IgD-negative memory B cell (primary cell): ENCODE results near the gene ANO6. TPM values are rescaled to one million over a fixed set of nuclear protein-coding genes. Genes with fewer than 3 reads are reported as not detected.
"Not testable (repeated sequence)": the region's sequence is repeated elsewhere in the genome, so short reads cannot be mapped to it uniquely, and the experiment has no call there.

Experiments used
- H3K27ac Mint-ChIP-seq, 3 donors: one replicate each; pipeline ENCODE4 v1.8.0; 2020 to 2022; ENCODE audit warnings: mild to moderate bottlenecking in 3 of 3, mixed read lengths in 3 of 3, moderate library complexity in 1 of 3
- H3K27me3 Mint-ChIP-seq: one replicate; pipeline ENCODE4 v1.8.0; 2021; ENCODE audit warnings: mixed read lengths
- H3K36me3 Mint-ChIP-seq: one replicate; pipeline ENCODE4 v1.8.0; 2020; ENCODE audit warnings: mild to moderate bottlenecking, mixed read lengths
- H3K4me1 Mint-ChIP-seq, 3 donors: one replicate each; pipeline ENCODE4 v1.8.0; 2020 to 2022; ENCODE audit warnings: mixed read lengths in 3 of 3, mild to moderate bottlenecking in 1 of 3
- H3K4me3 Mint-ChIP-seq, 4 donors: one replicate each; pipeline ENCODE4 v1.8.0; 2020 to 2022; ENCODE audit warnings: mild to moderate bottlenecking in 4 of 4, mixed read lengths in 4 of 4, moderate library complexity in 3 of 4
- H3K9me3 Mint-ChIP-seq, 3 donors: one replicate each; pipeline ENCODE4 v1.8.0; 2020 to 2021; ENCODE audit warnings: mixed read lengths in 3 of 3, mild to moderate bottlenecking in 1 of 3
- polyA plus RNA-seq: library from polyadenylated mRNA; unstranded; fragments of 300-500 nt; fragmentation: Illumina TruSeq; gene quantifications from one replicate; pipeline ENCODE4 v1.2.3, GENCODE V29; 2021

ANO6 gene
- polyA plus RNA-seq, 1 donor from 2014 or later, result 18.0 TPM

DNA sequence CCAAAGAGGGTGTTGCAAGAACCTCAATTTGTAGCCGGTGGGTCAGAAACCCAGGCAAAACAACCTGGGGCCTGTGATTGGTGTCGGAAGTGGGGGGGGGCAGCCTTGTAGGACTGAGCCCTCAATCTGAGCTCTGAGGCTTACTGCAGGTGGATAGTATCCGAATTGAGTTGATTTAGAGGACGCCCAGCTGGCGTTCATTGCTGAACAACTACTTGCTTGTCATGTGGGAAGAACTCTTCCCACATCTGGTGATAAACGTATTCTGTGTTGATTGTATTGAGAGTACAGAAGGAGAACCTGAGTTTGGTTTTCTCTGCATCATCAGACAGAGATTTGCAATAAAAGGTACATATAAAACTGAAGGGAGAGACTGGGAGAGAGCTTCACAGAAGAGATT is 5.1 kb downstream of the ANO6 start:
- Mint-ChIP-seq H3K27me3 (no peaks in the 10 kb centered on the region), H3K36me3 (no peaks in the 10 kb centered on the region), H3K4me3 (no peak overlapping the region), H3K4me1 (peaks cover 16 to 28% (median 26%) of the 10 kb centered on the region in 3 donors), H3K27ac (no peak overlapping the region), H3K9me3 (no peaks in the 10 kb centered on the region)

DNA sequence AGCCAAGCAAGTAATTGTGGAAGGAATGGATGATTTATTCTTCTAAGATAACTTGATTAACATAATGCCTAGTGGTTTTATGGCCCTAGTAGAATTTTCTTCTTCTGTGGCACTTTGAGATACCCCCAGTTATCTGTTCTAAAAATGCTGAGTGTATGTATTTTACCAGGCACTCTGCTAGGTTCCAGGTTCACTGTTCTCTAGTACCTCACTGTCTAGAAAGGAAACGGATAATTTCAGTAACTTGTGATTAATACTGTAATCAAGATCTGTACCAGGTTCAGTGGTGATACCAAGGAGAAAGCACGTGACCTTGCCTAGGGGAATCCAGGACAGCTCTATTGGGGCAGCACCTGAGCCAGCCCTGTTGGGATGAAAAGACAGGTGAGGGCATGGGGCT is 8.0 kb downstream of the ANO6 start:
- Mint-ChIP-seq H3K27ac (no peak overlapping the region), H3K9me3 (no peaks in the 10 kb centered on the region), H3K27me3 (no peaks in the 10 kb centered on the region), H3K4me1 (peaks cover 13 to 19% (median 15%) of the 10 kb centered on the region in 3 donors), H3K4me3 (no peak overlapping the region), H3K36me3 (no peaks in the 10 kb centered on the region)

DNA sequence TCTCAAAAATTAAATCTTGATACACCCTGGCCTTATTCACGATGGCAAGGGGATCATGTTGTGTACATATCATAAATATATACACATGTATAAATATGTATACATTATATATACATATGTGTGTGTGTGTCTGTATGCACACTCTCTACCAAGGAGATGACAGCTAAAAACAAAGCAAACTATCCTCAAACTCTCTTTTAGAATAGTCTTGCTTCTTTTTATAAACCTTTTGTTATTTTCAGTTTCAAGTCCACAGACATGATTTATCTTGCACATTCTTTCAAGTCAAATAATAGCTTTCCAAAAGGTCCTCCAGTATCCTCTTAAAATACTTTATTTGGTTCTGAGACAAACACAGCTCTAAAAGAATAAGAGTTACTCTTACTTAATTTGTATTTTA is 8.4 kb downstream of the ANO6 start:
- Mint-ChIP-seq H3K36me3 (no peaks in the 10 kb centered on the region), H3K27me3 (no peaks in the 10 kb centered on the region), H3K4me1 (peaks cover 13 to 19% (median 15%) of the 10 kb centered on the region in 3 donors), H3K4me3 (no peak overlapping the region), H3K27ac (no peak overlapping the region), H3K9me3 (no peaks in the 10 kb centered on the region)

DNA sequence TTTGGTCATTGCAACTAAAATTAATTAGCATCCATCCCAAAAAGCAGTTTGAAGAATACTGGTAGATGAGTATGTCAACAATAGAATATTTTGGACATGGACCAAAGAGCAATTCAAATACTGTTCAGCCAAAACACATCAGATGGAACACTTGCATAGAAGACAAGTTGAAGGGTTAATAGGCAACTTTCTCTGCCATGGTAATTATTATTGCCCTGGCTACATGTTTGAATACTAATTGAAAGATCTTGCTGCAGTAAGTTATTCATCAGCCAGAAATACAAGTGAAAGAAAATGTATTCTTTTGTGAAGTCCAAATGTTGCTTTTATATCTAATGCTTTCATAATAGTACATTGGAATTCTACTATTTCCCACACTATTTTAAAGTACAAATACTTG is 10.1 kb downstream of the ANO6 start:
- peaks cover 11 to 16% (median 14%) of the 10 kb centered on the region in 3 donors for H3K4me1 Mint-ChIP-seq

DNA sequence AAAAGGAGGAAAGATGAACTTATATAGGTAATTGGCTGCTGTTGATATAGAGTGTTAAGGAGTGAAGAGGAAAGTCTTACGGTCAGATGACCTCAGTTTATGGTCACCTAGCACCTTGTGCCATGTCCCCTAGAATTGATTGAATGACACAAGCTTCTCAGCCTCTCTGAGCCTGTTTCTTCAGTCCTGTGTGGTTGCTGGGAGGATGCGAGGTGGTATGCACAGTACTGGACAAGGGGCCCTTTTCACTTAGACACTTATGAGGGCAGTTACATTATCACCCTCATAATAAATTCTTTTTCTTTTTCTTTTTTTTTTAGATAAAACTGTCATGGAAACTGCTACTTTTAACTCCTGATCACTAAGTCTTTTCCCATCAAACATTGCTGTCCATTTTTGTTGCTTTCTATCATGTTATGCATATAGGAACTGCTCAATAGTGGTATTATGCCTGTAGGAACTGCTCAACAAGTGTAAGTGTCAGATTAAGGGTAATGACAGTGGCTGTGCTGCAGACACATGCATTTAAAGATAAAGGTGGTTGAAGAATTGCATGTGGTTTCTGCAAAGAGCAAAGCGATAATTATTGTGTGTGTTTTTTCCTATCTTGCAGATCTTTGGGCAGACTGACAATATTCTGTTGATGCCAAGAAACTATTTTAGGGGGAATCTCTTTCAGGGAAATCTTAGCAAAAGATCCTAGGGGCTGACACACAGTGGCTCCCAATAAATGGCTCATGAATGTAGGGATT is 11.6 kb downstream of the ANO6 start:
- Mint-ChIP-seq H3K4me3 (no peak overlapping the region), H3K9me3 (no peaks in the 10 kb centered on the region), H3K36me3 (no peaks in the 10 kb centered on the region), H3K27me3 (no peaks in the 10 kb centered on the region), H3K27ac (no peak overlapping the region), H3K4me1 (peaks cover 14 to 16% (median 15%) of the 10 kb centered on the region in 3 donors)

More for the DNA sequence above, 10.1 kb downstream of the ANO6 start:
- no peak overlapping the region for H3K27ac Mint-ChIP-seq
- H3K4me3 Mint-ChIP-seq, result no peak overlapping the region
- H3K36me3 Mint-ChIP-seq, result no peaks in the 10 kb centered on the region
- no peaks in the 10 kb centered on the region for H3K9me3 Mint-ChIP-seq
- no peaks in the 10 kb centered on the region for H3K27me3 Mint-ChIP-seq

DNA sequence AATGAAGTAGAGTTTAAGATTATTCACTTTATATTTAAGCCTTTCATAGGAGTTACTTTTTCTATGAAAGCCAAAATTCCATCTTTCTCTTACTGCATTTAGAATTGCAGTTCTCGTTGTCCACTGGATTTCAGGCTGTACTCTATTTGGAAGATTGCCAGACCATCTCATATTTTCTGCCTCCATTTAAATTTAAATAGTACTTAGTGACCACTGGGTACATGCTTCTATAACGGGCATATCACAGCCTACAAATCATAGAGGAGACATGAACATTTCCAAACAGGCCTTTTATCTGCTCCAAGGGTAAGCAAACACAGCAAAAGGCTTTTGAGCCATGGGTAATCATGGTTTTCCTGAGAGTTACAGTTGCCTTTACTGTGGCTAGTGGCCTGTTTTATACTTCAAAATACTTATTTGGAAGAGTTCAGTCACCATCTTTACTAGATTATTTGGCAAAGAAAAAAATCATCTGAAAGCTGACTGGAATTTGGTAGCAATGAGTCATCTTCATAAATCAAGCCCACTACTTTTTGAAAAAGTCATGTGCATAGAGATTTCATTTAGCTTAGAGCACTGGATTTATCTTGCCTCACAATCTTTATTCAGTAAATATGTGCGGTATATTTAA is 15.7 kb downstream of the ANO6 start:
- Mint-ChIP-seq H3K27me3 (no peaks in the 10 kb centered on the region), H3K9me3 (no peaks in the 10 kb centered on the region), H3K4me3 (no peak overlapping the region), H3K27ac (no peak overlapping the region), H3K36me3 (no peaks in the 10 kb centered on the region), H3K4me1 (peaks cover 9 to 17% (median 10%) of the 10 kb centered on the region in 3 donors)

DNA sequence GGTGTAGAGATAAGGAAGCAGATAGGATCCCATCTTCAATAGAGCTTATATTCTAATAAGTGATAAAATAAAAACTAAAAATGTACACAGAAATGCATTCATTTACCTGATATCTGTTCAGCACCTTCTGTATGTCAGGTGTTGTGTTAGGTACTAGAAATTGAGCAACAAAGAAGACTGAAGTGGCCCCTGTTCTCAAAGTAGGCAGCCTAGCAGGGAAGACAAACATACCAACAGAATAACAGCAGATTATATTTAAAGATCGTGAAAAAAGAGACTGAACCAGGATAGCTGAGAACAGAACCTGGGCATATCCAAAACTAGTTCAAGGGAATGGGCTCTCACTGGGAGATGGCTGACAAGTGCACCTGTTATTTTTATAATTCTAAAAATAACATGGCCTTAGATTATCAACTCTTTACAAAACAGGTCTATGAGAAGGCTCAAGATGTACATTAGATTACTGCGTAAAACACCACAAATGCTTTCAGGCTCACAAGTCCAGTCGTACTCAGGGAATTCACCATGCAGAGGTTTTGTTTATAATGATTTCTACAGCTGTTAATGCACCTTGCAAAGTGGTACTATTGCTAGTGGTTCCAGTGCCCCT is 16.4 kb downstream of the ANO6 start:
- Mint-ChIP-seq H3K4me1 (peaks cover 8 to 15% (median 15%) of the 10 kb centered on the region in 3 donors), H3K27ac (no peak overlapping the region), H3K36me3 (no peaks in the 10 kb centered on the region), H3K4me3 (no peak overlapping the region), H3K9me3 (no peaks in the 10 kb centered on the region), H3K27me3 (no peaks in the 10 kb centered on the region)

DNA sequence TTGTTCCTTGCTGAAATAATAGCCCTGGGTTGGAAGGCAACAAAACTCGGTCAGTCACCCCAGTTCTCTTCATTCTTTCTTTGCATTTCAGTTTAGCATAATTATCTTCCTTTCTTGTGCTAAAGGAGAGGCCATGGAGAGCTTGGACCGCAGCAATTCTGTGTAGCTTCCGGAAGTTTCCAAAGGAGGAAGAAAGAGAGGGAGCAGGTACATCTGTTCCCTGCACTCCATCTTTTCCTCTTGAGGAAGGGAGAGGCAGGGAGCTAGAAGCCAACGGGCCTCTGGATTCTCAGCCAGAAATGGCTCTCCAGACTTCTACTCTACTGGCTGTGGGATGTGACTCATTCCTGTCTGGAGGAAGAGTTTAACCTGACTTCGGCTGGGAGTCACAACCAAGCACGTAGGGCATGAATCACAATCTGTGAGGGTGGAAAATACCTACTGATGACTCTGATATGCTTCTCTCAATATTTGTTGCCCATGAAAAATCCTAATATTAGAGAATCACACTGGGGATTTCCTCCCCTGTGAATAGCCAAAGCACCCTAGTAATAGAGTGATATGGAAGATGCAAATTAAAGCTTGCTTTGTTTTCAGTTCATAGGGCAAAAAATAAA is 17.0 kb downstream of the ANO6 start:
- Mint-ChIP-seq H3K36me3 (no peaks in the 10 kb centered on the region), H3K9me3 (no peaks in the 10 kb centered on the region), H3K4me3 (no peak overlapping the region), H3K27me3 (no peaks in the 10 kb centered on the region), H3K27ac (no peak overlapping the region), H3K4me1 (peaks cover 7 to 15% (median 14%) of the 10 kb centered on the region in 3 donors)

DNA sequence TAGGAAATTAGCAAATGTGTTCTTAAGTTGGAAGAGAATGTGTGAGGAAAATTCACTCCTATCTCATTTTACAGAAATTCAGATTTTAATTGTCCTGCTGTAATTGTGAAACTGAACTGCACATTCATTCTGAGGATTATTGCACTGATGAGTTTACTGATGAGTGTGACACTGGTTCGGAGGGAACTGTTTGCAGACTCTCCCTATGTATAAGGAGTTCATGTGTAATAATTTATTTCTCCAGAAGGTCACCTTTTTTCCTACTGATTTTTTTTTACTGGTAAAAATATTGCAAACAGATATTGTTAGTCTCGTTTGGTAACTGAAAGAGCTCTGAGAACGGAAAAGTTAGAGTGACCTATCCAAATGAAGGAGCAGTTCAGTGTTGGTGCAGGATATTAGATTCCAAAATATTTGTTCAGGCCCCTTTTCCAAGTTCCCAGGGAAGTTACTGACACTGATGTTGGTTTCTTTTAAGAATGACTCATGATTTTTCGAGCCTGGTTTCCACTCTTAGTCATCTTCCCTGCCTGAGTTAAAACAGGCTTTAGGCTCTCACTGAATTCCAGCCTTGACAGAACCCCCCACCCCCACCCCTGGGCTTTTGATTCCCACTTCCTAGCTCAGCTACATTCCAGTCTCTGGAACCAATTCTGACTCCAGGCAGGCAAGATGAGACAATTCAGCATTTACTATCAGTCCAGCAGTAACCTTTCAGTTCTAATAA is 18.4 kb downstream of the ANO6 start:
- no peak overlapping the region for H3K27ac Mint-ChIP-seq
- H3K4me3 Mint-ChIP-seq, result peak overlapping the region in 1 of 4 donors; percentile 3
- H3K27me3 Mint-ChIP-seq, result no peaks in the 10 kb centered on the region
- H3K4me1 Mint-ChIP-seq, result peaks cover 7 to 15% (median 12%) of the 10 kb centered on the region in 3 donors
- H3K9me3 Mint-ChIP-seq, result no peaks in the 10 kb centered on the region
- peaks cover 1% of the 10 kb centered on the region for H3K36me3 Mint-ChIP-seq

DNA sequence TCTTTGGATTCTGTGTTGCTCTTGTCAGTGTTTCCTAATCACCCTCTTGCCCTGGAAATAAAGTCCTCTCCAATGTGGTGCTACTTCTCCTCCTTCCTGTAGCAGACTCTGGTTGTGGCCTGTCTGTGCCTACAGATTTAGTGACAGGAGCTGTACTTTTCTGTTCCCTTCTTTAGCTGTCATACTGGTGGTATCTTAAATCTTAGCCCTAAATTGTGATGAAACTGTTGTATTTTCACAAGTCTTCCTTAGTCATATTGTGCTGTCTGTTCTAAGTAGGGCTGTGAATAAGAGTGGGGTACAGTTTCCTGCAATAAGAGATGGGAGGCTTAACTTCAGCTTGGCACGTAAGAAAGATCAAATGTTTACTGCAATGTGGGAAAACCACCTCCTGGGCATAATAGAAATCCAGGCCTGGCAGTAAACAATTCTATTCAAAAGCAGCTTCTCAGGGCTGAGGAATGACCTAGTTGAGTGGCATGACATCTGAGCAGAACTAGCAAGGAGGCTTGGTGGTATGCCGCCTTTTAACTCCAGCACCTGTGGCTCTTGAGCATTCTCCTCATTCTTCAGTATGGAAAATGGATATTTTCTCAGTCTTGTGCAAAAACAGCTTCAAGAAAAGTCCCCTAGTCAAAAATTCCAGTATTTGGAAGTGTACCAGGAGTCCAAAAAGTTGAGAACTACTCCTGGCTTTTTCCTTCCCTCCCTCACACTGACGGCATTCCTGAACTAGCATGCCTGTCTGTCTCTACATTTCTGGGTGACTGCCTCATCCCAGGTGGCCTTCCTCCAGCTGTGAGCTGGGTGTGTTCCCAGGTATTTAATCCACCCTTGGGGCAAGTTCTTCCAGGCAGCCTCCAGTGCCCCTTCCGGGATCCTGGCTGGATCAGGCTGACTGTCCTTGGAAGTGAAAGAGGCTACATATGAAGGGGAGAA is 19.5 kb downstream of the ANO6 start:
- Mint-ChIP-seq H3K4me1 (peaks cover 12 to 15% (median 14%) of the 10 kb centered on the region in 3 donors), H3K4me3 (no peak overlapping the region), H3K9me3 (no peaks in the 10 kb centered on the region), H3K27me3 (no peaks in the 10 kb centered on the region), H3K36me3 (peaks cover 1% of the 10 kb centered on the region), H3K27ac (no peak overlapping the region)

DNA sequence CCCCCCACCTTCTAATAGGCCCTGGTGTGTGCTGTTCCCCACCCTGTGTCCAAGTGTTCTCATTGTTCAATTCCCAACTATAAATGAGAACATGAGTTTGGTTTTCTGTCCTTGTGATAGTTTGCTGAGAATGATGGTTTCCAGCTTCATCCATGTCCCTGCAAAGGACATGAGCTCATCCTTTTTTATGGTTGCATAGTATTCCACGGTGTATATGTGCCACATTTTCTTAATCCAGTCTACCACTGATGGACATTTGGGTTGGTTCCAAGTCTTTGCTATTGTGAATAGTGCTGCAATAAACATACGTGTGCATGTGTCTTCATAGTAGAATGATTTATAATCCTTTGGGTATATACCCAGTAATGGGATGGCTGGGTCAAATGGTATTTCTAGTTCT is 20.5 kb downstream of the ANO6 start:
- peaks cover 12 to 15% (median 15%) of the 10 kb centered on the region in 3 donors for H3K4me1 Mint-ChIP-seq
- H3K27me3 Mint-ChIP-seq, H3K9me3 Mint-ChIP-seq, H3K27ac Mint-ChIP-seq, H3K36me3 Mint-ChIP-seq, H3K4me3 Mint-ChIP-seq: not testable (repeated sequence)

DNA sequence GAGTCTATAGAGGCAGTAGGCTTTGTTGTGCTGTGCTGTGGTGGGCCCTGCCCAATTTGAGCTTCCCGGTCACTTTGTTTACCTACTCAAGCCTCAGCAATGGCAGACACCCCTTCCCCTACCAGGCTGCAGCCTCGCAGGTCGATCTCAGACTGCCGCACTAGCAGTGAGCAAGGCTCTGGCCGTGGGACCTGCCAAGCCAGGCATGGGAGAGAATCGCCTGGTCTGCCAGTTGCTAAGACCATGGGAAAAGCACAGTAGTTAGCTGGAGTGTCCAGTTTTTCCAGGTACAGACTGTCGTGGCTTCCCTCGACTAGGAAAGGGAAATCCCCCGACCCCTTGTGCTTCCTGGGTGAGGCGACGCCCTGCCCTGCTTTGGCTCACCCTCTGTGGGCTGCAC is 26.3 kb downstream of the ANO6 start:
- H3K4me3 Mint-ChIP-seq, result no peak overlapping the region

DNA sequence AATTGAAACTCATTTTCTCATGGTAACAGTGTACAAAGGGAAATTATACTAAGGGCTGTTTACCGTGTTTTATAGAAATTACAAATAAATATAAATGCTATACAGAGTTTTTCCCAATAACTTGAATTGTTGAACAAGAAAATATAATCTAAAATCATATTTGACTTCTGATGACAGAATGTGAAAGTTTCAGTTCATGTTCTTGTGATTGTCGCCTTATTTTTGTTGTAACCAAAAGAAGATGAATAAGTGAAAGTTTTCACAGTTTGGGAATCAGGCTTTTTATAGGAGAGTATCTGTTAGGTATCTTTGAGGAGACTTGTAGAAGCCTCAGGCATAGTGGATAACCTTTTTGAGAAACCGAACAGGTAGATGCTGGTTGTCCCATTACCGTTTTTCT is 28.1 kb downstream of the ANO6 start:
- Mint-ChIP-seq H3K27ac (peak overlapping the region in 1 of 3 donors; percentile 93), H3K27me3 (no peaks in the 10 kb centered on the region), H3K4me1 (peaks cover 14 to 18% (median 15%) of the 10 kb centered on the region in 3 donors), H3K9me3 (no peaks in the 10 kb centered on the region), H3K36me3 (peaks cover 2% of the 10 kb centered on the region), H3K4me3 (peak overlapping the region; percentile 27 to 90 (median 72))

More for the DNA sequence above, 26.3 kb downstream of the ANO6 start:
- no peak overlapping the region for H3K27ac Mint-ChIP-seq
- H3K9me3 Mint-ChIP-seq, result no peaks in the 10 kb centered on the region
- peaks cover 3% of the 10 kb centered on the region for H3K36me3 Mint-ChIP-seq
- H3K4me1 Mint-ChIP-seq, result peaks cover 12 to 15% (median 14%) of the 10 kb centered on the region in 3 donors
- no peaks in the 10 kb centered on the region for H3K27me3 Mint-ChIP-seq
